MM.1S (cell line): ENCODE measurements around the gene ARRB2.

Experiments
- CTCF ChIP-seq: fragments of 300-600 bp; sonication (generic); IDR thresholded peaks from 2 replicates; pipeline ENCODE4 v1.5.1; 2016; ENCODE audit warnings: antibody characterized with exemption, low read length, mixed read lengths
- EZH2 ChIP-seq: fragments of 300-600 bp; sonication (generic); optimal IDR thresholded peaks from 2 replicates; pipeline ENCODE3; 2017; ENCODE audit warnings: low read depth, mild to moderate bottlenecking, antibody characterized with exemption, low read length, mixed read lengths

DNA sequence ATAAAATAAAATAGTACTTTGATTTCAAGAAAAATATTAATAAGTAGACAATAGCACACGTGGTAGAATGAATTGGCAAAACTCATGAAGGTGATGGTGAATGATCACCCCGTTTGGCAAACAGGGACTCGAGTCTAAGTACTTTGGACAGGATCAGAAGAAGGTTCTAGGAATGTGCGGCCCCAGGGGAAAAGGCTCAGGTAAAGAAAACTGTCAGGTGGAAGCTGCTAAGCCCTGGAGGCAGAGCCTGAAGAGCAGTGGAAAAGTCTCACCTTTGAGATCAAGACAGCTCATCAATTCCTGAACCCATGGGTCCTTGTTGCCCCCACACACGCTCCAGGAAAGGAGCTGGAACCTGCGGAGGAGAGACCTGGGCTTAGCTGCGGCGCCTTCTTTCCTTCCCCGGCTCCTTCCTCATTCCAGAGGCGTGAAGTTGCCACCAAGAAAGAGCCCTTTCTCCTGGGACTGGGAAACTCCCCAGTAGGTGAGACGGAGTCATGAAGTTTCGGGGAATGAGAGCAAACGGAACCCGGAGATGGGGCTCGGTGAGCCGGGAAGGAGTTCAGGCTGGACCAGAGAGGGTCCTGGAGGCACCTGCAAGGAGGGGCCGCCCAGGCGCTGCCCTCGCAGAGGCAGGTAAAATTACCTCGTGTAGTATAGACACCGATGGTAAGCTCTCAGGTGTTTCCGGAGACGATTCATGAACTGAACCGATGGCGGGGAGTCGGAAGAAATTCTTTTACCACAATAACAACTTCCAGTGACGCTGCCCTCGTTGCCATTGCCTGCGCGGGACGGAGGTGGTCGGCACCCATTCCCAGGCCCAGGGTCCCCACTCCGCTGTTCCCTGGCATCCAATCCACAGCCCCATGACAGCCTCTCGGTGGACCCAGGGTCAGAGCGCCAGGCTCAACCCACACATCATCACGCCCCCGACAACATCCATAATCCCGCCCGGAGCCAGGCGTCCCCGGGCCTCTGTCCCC, 28.0 kb downstream of the ARRB2 start:
- no peak for TF ChIP-seq CTCF
- no peak for TF ChIP-seq EZH2
